Iris pigment epithelial cell (primary cell): ENCODE data around the gene MKRN1.
"Not testable (repeated sequence)": the region's sequence is repeated elsewhere in the genome, so short reads cannot be mapped to it uniquely, and the experiment has no call there.

Source experiments
- DNase-seq: peaks from one replicate; pipeline ENCODE4 v3.0.0-alpha.2; 2011; ENCODE audit warnings: low read depth

The MKRN1 gene

GRCh38 chr7:140435252-140435895 lies 43.9 kb downstream of the MKRN1 start:
- DNase-seq: no peak

GRCh38 chr7:140433396-140433795 lies 45.9 kb downstream of the MKRN1 start:
- DNase-seq: no peak

- no peak for DNase-seq
Measured at GRCh38 chr7:140426130-140426529, 53.2 kb downstream of the MKRN1 start.

DNA sequence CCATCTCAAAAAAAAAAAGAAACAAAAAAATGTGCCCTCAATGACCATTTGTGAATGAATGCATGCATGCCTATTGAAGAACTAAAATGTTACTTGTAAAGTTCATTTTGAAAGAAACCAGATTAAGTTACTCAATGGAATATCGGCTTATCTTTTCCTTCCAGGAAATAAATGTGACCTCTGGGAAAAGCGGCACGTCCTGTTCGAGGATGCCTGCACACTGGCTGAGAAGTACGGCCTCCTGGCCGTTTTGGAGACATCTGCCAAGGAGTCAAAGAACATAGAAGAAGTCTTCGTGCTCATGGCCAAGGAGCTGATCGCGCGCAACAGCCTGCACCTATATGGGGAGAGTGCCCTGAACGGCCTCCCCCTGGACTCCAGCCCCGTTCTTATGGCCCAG lies 53.6 kb downstream of the MKRN1 start:
- no peak for DNase-seq

DNA sequence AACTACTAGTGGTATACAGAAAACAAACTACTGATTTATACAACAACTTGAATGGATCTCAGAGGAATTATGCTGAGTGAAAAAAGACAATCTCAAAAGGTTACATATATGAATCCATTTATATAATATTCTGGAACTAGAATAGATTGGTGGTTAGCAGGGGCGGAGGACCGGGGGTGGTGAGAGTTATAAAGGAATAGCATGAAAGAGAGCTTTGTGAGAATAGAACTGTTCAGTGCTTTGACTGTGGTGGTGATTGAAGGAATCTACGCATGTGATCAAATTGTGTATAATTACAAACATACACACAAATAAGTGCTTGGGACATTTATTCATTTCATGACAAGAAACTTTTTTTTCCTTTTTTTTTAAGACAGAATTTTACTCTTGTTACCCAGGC lies 55.8 kb downstream of the MKRN1 start:
- no peak for DNase-seq

DNA sequence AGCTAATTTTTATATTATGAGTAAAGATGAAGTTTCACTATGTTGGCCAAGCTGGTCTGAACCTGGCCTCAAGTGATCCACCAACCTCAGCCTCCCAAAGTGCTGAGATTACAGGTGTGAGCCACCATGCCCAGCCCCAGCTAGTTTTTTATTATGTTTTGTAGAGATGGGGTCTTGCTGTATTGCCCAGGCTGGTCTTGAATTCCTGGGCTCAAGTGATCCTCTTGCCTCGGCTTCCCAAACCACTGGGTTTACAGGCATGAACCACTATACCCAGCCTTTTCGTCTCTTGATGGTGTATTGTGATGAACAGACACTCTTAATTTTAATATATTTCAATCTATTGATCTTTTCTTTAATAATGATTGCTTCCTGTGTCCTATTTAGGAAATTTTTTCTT lies 57.8 kb downstream of the MKRN1 start:
- no peak for DNase-seq

DNA sequence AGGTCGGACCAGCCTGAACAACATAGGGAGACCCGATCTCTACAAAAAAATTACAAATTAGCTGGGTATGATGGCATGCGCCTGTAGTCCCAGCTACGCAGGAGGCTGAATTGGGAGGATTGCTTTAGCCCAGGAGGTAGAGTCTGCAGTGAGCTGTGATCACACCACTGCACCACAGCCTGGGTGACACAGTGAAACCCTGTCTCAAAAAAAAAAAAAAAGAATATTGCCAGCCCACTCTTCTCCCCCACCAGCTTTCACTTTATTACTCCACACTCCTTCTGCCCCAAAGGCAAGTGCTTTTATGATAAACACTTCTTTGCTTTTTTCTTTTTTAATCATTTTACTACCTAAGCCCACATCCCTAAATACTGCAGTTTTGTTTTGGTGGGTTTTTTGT lies 60.7 kb downstream of the MKRN1 start:
- no peak for DNase-seq

DNA sequence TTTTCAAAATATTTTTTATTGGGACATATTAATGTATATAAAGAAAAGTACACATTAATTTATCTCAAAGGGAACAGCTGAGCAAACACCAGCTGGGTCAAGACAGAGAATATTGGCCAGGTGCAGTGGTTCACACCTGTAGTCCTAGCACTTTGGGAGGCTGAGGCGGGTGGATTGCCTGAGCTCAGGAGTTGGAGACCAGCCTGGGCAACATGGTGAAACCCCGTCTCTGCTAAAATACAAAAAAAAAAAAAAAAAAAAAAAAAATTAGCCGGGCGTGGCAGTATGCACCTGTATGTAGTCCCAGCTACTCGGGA lies 61.2 kb downstream of the MKRN1 start:
- DNase-seq: not testable (repeated sequence)

GRCh38 chr7:140417456-140418155 lies 61.7 kb downstream of the MKRN1 start:
- no peak for DNase-seq

GRCh38 chr7:140416560-140416959 lies 62.7 kb downstream of the MKRN1 start:
- DNase-seq: no peak

DNA sequence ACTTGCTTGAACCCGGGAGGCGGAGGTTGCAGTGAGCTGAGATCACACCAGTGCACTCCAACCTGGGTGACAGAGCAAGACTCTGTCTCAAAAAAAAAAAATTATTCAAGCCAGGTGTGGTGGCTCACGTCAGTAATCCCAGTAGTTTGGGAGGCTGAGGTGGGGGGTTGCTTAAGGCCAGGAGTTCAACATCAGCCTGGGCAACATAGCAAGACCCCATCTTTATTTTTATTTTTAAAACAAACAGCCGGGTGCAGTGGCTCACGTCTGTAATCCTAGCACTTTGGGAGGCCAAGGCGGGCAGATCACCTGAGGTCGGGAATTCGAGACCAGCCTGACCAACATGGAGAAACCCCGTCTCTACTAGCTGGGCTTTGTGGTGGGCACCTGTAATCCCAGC lies 63.5 kb downstream of the MKRN1 start:
- not testable (repeated sequence) for DNase-seq

DNA sequence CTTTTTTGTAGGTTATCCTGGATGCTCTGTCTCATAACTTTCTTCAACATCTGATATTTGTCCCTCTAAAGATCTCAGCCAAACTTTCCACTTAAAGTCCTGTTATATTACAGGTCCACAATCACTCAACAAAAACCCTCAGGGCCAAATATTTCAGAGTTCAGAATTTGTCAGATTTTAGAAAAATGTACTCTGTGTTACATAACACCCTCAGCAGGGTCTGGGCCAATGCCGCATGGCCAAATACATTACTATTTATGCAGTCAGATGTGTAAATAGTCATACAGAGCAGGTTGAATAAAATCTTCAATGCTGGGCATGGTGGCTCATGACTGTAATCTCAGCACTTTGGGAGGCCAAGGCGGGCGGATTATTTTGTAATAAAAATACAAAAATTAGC lies 63.9 kb downstream of the MKRN1 start:
- DNase-seq: no peak

- DNase-seq: no peak
Measured at GRCh38 chr7:140404565-140405065, 74.7 kb downstream of the MKRN1 start.

GRCh38 chr7:140403878-140404564 lies 75.3 kb downstream of the MKRN1 start, which contains the start of gene RAB19:
Gene RAB19 (plus strand): TSS chr7:140404058. CDS start chr7:140407647, 3,589 bp downstream.
- no peak for DNase-seq
